GM18499 (cell line): ENCODE measurements around the gene GPR157.
"Not testable (repeated sequence)": the region's sequence is repeated elsewhere in the genome, so short reads cannot be mapped to it uniquely, and the experiment has no call there.

Source experiments
- ATAC-seq: cut with Tn5 transposase; IDR thresholded peaks from one replicate; pipeline ENCODE4 v1.9.1; 2021; ENCODE audit warnings: moderate number of reproducible peaks; ENCODE audit not compliant: insufficient read depth, unreplicated experiment

GPR157 gene

DNA sequence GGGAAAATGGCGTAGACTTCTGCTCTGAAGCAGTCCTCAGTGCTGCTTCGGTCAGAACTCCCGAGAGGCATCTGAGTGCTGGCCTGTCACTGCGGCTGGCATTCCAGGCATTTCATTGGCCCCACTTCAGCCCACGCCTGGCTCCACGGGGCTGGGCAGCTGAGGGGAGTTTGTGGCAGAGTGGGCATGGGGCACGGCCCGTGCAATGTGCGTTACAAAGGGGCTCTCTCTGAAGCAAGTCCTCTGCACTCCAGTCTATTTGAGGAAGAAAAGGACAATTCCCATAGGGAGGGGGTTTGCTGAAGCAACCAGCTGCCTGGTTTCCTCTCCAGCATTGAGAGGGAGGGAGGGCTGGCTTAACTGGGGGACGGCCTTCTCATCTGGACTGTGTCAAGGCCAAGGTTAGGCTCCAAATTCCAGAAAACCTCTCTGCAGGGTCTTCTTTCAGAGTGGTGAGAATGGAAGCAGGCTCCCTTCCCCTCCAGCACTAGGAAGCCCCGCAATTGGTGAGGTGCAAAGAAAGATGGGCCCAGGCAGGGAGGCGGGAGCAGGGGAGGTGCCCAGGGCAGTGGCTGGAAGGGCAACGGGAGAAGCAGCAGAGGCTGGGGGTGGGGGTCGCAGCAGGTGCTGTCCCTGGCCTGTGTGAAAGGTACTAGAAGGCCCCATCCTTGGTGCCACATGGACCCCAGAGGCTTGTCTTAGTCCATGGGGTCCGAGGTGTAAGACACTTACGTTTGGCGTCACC lies 21.1 kb upstream of the GPR157 start:
- no peak for ATAC-seq

DNA sequence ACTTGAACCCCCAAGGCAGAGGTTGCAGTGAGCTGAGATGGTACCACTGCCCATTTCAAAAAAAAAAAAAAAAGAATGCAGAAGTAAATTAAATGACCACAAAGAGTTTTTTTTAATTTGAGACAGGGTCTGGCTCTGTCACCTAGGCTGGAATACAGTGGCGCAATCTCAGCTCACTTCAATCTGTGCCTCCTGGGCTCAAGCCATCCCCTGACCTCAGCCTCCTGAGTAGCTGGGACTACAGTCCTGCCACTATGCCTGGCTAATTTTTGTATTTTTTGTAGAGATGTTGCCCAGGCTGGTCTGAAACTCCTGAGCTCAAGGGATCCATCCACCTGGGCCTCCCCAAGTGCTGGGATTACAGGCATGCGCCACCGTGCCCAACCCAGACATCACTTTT lies 20.2 kb upstream of the GPR157 start:
- no peak for ATAC-seq

GRCh38 chr1:9146156-9146555 lies 17.3 kb upstream of the GPR157 start:
- ATAC-seq: no peak

DNA sequence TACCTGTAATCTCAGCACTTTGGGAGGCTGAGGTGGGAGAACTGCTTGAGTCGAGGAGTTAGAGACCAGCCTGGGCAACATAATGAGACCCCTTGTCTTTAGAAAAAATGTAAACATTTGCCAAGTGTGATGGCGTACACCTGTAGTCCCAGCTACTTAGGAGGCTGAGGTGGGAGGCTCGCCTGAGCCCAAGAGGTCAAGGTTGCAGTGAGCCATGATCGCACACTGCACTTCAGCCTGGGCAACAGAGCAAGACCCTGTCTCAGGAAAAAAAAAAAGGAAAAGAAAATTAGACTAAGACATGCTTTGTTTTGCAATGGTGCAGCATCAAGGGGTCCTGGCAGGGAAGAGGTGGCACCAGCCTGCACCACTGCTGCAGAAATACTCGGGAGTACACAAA lies 16.8 kb upstream of the GPR157 start:
- no peak for ATAC-seq

GRCh38 chr1:9145021-9145668 lies 16.2 kb upstream of the GPR157 start:
- ATAC-seq: no peak

GRCh38 chr1:9144494-9144893 lies 15.6 kb upstream of the GPR157 start:
- not testable (repeated sequence) for ATAC-seq

DNA sequence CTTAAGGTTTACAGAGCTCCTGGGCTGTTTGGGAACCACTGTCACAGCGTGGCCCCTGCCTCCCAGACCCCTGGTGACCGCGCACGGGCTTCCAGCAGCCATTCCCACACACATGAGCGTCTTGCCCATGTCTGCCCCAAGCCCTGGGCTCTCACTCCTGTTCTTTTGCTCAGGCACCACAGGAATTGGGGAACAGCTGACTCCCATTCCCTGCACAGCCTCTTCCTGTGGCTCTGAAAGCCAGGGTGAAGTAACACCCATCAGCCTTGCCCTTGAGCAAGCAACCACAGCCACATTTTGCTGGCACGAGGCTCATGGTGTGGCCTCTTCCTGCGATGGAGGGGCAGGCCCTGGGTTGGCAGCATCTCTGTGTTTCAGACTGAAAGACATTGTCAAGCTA lies 14.3 kb upstream of the GPR157 start:
- ATAC-seq: no peak

GRCh38 chr1:9139930-9140329 lies 11.0 kb upstream of the GPR157 start:
- ATAC-seq: no peak

DNA sequence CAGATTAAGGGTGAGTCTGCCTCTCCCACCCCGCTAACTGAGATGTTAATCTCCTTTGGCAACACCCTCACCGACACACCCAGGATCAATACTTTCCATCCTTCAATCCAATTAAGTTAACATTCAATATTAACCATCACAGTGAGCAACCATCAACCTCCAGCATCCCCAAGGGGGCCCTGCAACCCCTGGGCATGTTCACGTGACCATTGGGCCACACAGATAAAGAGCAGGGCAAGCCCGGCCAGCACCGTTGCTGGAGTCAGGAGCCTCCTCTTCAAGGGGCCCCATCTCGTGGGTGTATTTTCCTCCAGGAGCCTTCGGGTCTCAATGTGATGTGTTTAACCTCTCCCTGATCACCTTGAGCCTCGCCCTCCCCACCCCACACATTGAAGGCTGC lies 8.0 kb upstream of the GPR157 start:
- ATAC-seq: no peak

DNA sequence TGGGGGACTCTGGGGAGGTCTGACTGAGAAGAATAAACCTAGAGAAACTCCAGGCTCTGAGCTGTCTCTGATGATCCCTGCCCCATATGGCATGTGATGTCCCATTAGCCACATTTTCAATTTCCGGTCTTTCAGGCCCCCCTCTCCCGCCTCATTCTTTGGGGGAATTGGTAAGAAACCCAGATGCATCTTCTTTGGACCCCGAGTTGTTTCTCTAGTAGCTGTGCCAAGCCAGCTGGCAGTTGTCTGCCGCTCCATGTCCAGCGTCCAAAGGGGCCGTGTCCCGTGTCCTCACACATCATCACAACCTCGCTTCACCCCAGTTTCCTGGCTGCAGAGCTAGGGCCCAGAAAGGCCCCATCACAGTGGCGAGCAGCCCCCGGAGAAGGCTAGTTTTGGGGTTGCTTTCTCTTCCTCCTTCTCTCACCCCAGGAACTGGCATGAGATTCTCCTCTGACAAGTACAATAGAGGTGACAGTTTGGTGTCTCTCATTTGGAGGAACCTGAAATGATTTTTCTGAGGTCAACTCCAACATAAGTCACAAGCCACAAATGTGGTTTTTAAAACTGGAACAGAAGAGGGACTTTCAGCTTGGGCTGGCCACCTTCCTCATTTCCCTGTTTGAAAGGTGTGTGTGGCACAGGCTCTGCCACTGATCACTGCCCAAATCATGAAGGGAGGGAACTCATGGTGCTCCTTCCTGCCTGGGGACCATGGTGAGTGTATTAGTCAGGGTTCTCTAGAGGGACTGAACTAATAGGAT lies 6.4 kb upstream of the GPR157 start:
- ATAC-seq: no peak

- ATAC-seq: no peak
These were observed 5.1 kb upstream of the GPR157 start for GRCh38 chr1:9133870-9134585.

DNA sequence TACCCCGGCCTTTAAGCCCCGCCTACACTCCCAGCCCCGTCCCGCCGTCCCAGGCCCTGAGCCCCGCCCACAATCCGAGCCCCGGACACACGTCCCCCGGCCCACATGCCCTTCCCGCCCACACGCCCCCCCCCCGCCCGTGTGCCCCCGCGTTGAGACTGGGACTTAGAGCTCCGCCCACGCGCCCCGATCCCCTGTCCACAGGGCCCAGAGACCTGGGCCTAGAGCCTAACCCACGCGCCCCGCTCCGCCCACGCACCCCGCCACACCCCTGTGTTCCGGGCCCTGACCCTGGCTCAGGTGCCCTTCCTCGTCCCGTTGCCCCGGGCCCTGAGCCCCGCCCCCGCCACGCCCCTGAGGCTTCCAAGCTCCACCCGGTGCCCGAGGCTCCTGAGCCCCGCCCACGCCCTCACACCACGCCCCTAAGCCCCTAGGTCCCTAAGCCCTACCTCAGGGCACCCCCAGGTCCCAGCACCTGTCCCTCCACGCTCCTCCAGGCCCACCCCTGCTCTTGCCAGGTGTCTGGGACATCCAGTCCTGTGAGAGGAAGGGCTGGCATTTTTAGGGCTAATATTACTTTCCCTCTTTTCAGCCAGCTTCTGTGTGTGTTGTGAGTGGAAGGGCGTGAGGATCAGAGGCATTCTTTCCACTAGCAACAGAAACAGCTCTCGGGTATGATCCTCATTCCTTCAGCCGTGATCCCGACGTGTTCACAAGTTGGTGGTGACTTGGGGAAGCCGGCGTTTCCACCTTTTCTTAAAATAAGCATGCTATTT lies 552 bp upstream of the GPR157 start:
- no peak for ATAC-seq

GRCh38 chr1:9128166-9128519 lies 759 bp downstream of the GPR157 start:
- ATAC-seq: no peak

DNA sequence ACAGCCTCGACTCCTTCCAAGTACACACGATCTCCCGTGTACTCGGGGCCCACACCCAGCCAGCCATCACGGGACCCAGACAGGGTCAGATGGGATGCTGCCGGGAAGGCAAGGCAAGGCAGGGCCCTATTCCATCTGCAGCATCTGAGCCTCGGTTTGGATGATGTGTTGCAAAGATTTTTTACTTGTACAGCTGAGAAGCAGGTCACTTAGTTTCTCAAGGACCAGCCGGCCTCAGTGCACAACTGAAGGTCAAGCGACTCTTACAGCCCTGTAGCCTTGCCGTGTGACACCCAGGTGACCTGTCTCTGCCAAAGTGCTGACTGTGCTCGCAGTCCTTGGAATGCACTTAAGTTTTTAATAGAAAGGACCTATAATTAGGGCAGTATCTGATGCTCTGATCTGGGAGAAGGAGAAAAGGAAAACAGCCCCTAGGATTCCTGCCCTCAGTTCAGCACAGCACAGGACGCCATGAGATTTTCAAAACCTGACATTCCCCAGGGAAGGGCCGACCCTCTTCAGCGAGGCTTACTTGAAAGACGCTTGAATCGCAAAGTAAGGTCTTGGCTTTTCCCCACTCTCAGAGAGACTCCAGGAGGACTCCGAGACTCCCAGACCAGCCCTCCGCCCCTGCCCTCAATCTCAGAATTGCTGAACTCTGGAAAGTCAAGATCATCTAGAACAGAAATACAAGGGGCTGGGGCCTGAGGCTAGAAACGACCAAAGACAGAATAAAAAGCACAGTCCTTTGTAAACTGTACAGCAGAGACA lies 1.3 kb downstream of the GPR157 start:
- no peak for ATAC-seq

DNA sequence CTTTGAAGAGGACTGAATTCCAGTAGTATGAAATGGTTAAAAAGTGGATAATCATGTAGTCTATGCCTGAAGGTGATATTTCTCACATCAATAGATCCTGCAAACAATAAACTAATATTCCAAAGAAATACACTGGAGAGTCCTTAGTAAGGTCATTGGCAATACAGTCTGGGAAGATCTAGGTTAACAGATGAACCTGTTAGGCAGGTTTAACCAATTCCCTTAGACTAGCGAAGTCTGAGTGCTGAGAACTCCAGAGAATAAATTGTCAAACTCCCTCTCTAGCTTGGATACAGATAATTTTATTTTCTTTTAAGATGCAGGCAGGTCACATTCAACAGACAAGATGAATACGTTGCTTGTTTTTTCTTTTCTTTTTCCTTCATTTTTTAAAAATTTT lies 2.4 kb downstream of the GPR157 start:
- ATAC-seq: no peak

DNA sequence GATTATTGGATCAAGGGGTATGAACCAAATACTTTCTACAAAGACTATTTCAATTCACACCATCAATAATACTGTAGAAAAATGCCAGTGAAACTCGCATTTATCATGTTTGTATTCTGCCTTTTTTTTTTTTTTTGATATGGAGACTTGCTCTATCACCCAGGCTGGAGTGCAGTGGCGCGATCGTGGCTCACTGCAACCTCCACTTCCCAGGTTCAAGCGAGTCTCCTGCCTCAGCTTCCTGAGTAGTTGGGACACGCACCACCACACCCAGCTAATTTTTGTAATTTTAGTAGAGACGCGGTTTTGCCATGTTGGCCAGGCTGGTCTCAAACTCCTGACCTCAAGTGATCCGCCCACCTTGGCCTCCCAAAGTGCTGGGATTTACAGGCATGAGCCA lies 3.1 kb downstream of the GPR157 start:
- ATAC-seq: not testable (repeated sequence)

DNA sequence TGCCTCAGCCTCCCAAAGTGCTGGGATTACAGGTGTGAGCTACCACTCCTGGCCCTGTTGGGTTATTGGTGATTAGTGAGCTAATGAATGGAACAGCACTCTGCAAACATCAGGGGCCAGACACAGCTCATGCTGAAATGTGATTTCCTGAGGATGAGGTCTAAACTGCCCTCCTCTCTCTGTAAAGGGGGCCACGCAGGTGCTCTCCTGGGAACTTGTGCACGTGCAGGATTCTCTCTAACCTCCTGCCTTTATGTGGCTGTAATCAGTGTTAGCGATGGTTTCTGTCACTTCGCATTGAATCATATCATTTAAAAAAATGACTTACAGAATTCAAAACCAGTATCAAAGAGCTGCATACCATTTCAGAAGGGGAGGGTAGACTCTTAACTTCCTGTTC lies 3.6 kb downstream of the GPR157 start:
- no peak for ATAC-seq

DNA sequence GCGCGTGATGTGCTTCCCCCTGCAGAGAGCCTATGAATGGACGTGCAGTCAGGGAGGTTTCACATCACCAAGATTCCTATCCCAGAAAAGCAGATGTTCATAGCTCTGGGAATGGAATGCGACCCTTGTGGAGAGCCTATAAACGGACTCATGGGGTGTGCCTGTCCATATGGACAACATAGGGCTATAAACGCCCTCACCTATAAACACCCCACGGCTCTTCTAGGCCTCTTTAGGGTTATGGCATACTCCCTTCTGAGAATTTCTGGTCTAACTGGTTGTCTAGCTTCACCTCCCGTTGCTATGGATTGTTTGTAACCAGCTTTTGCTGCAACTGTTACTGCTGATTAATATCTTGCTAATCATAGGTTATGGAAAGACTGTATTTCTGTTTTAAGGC lies 4.5 kb downstream of the GPR157 start:
- not testable (repeated sequence) for ATAC-seq

DNA sequence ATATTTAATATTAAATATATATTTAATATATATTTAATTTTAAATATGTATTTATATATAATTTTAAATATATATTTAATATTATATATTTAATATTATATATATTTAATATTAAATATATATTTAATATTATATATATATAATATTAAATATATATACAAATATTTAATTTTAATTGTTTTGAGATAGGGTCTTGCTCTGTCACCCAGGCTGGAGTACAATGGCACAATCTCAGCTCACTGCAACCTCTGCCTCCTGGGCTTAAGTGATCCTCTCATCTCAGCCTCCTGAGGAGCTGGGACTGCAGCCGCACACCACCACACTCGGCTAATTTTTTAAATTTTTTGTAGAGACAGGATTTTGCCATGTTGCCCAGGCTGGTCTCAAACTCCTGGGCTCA lies 5.2 kb downstream of the GPR157 start:
- not testable (repeated sequence) for ATAC-seq
